SK-N-SH (cell line): ENCODE data around the gene EDC4. TPM values are rescaled to one million over a fixed set of nuclear protein-coding genes. Genes with fewer than 3 reads are reported as not detected.
A peak's percentile ranks its signal among the peaks of the same experiment; 100 is the strongest.

Source experiments
- CTCF ChIA-PET: fragments of 300-600, 350-600 bp; formaldehyde crosslinking; extraction: SDS; loops from one replicate; lab custom pipeline; 2021; lab: Yijun Ruan, JAX
- POLR2A ChIA-PET: fragments of 350-600 bp; sonication (Branson Sonifier 250); formaldehyde crosslinking; extraction: SDS; loops from one replicate; lab custom pipeline; 2020; ENCODE audit warnings: antibody characterized with exemption, inconsistent platforms; lab: Yijun Ruan, JAX
- DNase-seq: peaks from one replicate; pipeline ENCODE4 v3.0.0; 2012
- H2AFZ ChIP-seq: fragments of 200-600 bp; sonication (generic); 2 replicates; pipeline ENCODE4 v1.8.1; 2016; ENCODE audit warnings: antibody characterized with exemption, mild to moderate bottlenecking, low read depth
- H3F3A ChIP-seq: fragments of 200-600 bp; sonication (generic); replicated peaks from 2 replicates; pipeline ENCODE3; 2016; ENCODE audit warnings: antibody characterized with exemption, mild to moderate bottlenecking; ENCODE audit not compliant: insufficient read depth
- H3K27ac ChIP-seq, 2 experiments: fragments of 200-500 bp in 1 of 2; fragments of 200-600 bp in 1 of 2; sonication (Bioruptor generic) in 1 of 2; sonication (generic), shearing (Covaris generic) in 1 of 2; 2 replicates each; pipeline versions ENCODE4 v1.5.1 to v1.6.1; 2014 to 2016; ENCODE audit warnings: low read depth in 2 of 2, inconsistent platforms in 1 of 2, low read length in 1 of 2, mild to moderate bottlenecking in 1 of 2, mixed read lengths in 1 of 2
- H3K27me3 ChIP-seq: fragments of 200-600 bp; sonication (generic), shearing (Covaris generic); 2 replicates; pipeline ENCODE4 v1.6.1; 2016; ENCODE audit warnings: mixed run types; ENCODE audit not compliant: insufficient read depth
- H3K36me3 ChIP-seq, 2 experiments: fragments of 200-500 bp in 1 of 2; fragments of 200-600 bp in 1 of 2; sonication (Bioruptor generic) in 1 of 2; sonication (generic) in 1 of 2; replicated peaks in 1 of 2; 2 replicates each; pipeline versions ENCODE3 to v1.5.1; 2014 to 2016; ENCODE audit warnings: low read length in 1 of 2, mild to moderate bottlenecking in 1 of 2; ENCODE audit not compliant: insufficient read depth in 2 of 2, control insufficient read depth in 1 of 2
- H3K4me1 ChIP-seq, 2 experiments: fragments of 200-500 bp in 1 of 2; fragments of 200-600 bp in 1 of 2; sonication (Bioruptor generic) in 1 of 2; sonication (generic), shearing (Covaris generic) in 1 of 2; 2 replicates each; pipeline versions ENCODE4 v1.5.1 to v1.6.1; 2014 to 2016; ENCODE audit warnings: low read depth in 1 of 2, low read length in 1 of 2, mixed run types in 1 of 2; ENCODE audit not compliant: insufficient read depth in 2 of 2, control insufficient read depth in 1 of 2
- H3K4me2 ChIP-seq: fragments of 200-600 bp; sonication (generic), shearing (Covaris generic); 2 replicates; pipeline ENCODE4 v1.6.1; 2017; ENCODE audit warnings: mixed run types
- H3K4me3 ChIP-seq, 2 experiments: fragments of 200-500 bp in 1 of 2; fragments of 200-600 bp in 1 of 2; sonication (Bioruptor generic) in 1 of 2; sonication (generic), shearing (Covaris generic) in 1 of 2; 2 replicates each; pipeline versions ENCODE4 v1.5.1 to v1.8.1; 2014 to 2016; ENCODE audit warnings: low read depth in 2 of 2, inconsistent platforms in 1 of 2, low read length in 1 of 2, mild to moderate bottlenecking in 1 of 2, mixed read lengths in 1 of 2, moderate library complexity in 1 of 2
- H3K79me2 ChIP-seq: fragments of 200-600 bp; sonication (generic); 2 replicates; pipeline ENCODE4 v1.8.1; 2017; ENCODE audit warnings: mild to moderate bottlenecking; ENCODE audit not compliant: insufficient read depth
- H3K9ac ChIP-seq: fragments of 200-600 bp; sonication (generic); 2 replicates; pipeline ENCODE4 v1.6.1; 2017; ENCODE audit warnings: mixed run types
- H3K9me2 ChIP-seq: fragments of 200-600 bp; sonication (generic); 2 replicates; pipeline ENCODE4 v1.6.1; 2017; ENCODE audit warnings: mixed run types
- H3K9me3 ChIP-seq: fragments of 200-600 bp; sonication (generic); 2 replicates; pipeline ENCODE4 v1.6.1; 2017; ENCODE audit warnings: mixed run types, mild to moderate bottlenecking, moderate library complexity
- H4K20me1 ChIP-seq: fragments of 200-600 bp; sonication (generic); 2 replicates; pipeline ENCODE4 v1.6.1; 2017; ENCODE audit warnings: mild to moderate bottlenecking, mixed run types; ENCODE audit not compliant: insufficient read depth
- CTCF ChIP-seq: fragments of 200-600 bp; sonication (generic); IDR thresholded peaks from 2 replicates; pipeline ENCODE4 v1.6.1; 2017; ENCODE audit warnings: antibody characterized with exemption, mild to moderate bottlenecking, moderate library complexity
- FOXJ3 ChIP-seq: sonication (generic); formaldehyde crosslinking; IDR thresholded peaks from 2 replicates; pipeline ENCODE4 v1.5.1; 2020; ENCODE audit warnings: mild to moderate bottlenecking, missing genetic modification reagents
- FOXM1 ChIP-seq: IDR thresholded peaks from 2 replicates; pipeline ENCODE4 v1.4.0; 2012; ENCODE audit warnings: low read depth, mild to moderate bottlenecking
- GABPA ChIP-seq: IDR thresholded peaks from 2 replicates; pipeline ENCODE4 v1.4.0; 2012; ENCODE audit warnings: low read depth, mild to moderate bottlenecking
- GATA2 ChIP-seq: sonication (generic); formaldehyde crosslinking; IDR thresholded peaks from 2 replicates; pipeline ENCODE4 v1.5.0; 2020; ENCODE audit warnings: mild to moderate bottlenecking, missing genetic modification reagents
- MAX ChIP-seq: IDR thresholded peaks from 2 replicates; pipeline ENCODE4 v1.4.0; 2012; ENCODE audit warnings: low read depth
- MXI1 ChIP-seq: IDR thresholded peaks from 2 replicates; pipeline ENCODE4 v1.6.1; 2012; ENCODE audit warnings: mild to moderate bottlenecking, low read depth, low read length, improper control_type of control experiment
- NRF1 ChIP-seq: IDR thresholded peaks from 2 replicates; pipeline ENCODE4 v1.6.1; 2012; ENCODE audit warnings: low read depth, mild to moderate bottlenecking, low read length
- POLR2AphosphoS5 ChIP-seq: IDR thresholded peaks from 2 replicates; pipeline ENCODE4 v1.6.1; 2012; ENCODE audit warnings: low read depth, low read length
- RAD21 ChIP-seq: IDR thresholded peaks from 2 replicates; pipeline ENCODE4 v1.6.1; 2012; ENCODE audit warnings: mild to moderate bottlenecking, low read length
- REST ChIP-seq: IDR thresholded peaks from 2 replicates; pipeline ENCODE4 v1.6.1; 2012; ENCODE audit warnings: mild to moderate bottlenecking, low read depth, low read length, moderate library complexity
- RFX5 ChIP-seq: IDR thresholded peaks from 2 replicates; pipeline ENCODE4 v1.6.1; 2012; ENCODE audit warnings: mild to moderate bottlenecking, improper control_type of control experiment, low read length
- RXRA ChIP-seq: IDR thresholded peaks from 2 replicates; pipeline ENCODE4 v1.4.0; 2012; ENCODE audit warnings: low read depth, mild to moderate bottlenecking, borderline replicate concordance
- SIN3A ChIP-seq: IDR thresholded peaks from 2 replicates; pipeline ENCODE4 v1.6.1; 2012; ENCODE audit warnings: low read depth, mild to moderate bottlenecking, low read length, moderate library complexity, borderline replicate concordance
- SMC3 ChIP-seq: IDR thresholded peaks from 2 replicates; pipeline ENCODE4 v1.6.1; 2012; ENCODE audit warnings: low read depth, low read length, improper control_type of control experiment
- TAF1 ChIP-seq: IDR thresholded peaks from 2 replicates; pipeline ENCODE4 v1.6.1; 2012; ENCODE audit warnings: low read depth, mild to moderate bottlenecking, low read length, moderate library complexity, borderline replicate concordance
- YY1 ChIP-seq: IDR thresholded peaks from 2 replicates; pipeline ENCODE4 v1.4.0; 2012; ENCODE audit warnings: low read depth, mild to moderate bottlenecking
- WGBS: methylation state at CpG from one replicate; pipeline ENCODE4 v1.1.6; 2017; ENCODE audit warnings: low lambda C conversion rate; 5-methylcytosine and 5-hydroxymethylcytosine counted together
- polyA plus RNA-seq, 3 experiments: library from polyadenylated mRNA; depleted of rRNA; stranded (reverse); fragments of >200 nt; gene quantifications; 2 replicates each; pipeline ENCODE4 v1.2.3, GENCODE V29; 2012

The EDC4 gene
- polyA plus RNA-seq, 1 of the 3 experiments (the other 2 are of a cell fraction) = 38.0 TPM

- TF ChIP-seq RXRA = no peak
- peak; percentile 92 for TF ChIP-seq MXI1
- TF ChIP-seq RAD21 = peak; percentile 61
- peak; percentile 55 for TF ChIP-seq CTCF
- no peak for TF ChIP-seq SIN3A
- no peak for TF ChIP-seq RFX5
- peak; percentile 49 for TF ChIP-seq SMC3
- TF ChIP-seq POLR2AphosphoS5 = no peak
- no peak for TF ChIP-seq GATA2
- no peak for TF ChIP-seq NRF1
- no peak for TF ChIP-seq TAF1
- no peak for TF ChIP-seq YY1
- no peak for TF ChIP-seq FOXJ3 (CRISPR knock-in tag)
- no peak for TF ChIP-seq FOXM1
- peak; percentile 47 for TF ChIP-seq MAX
- TF ChIP-seq GABPA = no peak
- TF ChIP-seq REST = no peak
- no peaks in the 10 kb centered on the region for H3K27me3 ChIP-seq
- 100% methylated on average over 2 of the region's 2 CpGs for WGBS
- H2AFZ ChIP-seq = no peak overlapping the region
- ChIA-PET POLR2A (interaction anchor here (0.9 kb wide), 1 partner anchor 20 kb away, joined by 4 read pairs; no protein-coding TSS in a partner anchor), CTCF (interaction anchor here (1.3 to 3.9 kb wide), 4 partner anchors 18 to 344 kb away, joined by 3 to 26 read pairs (median 5); no protein-coding TSS in a partner anchor)
- H3K4me2 ChIP-seq = no peak overlapping the region
- H3K9me3 ChIP-seq = no peaks in the 10 kb centered on the region
- H3K9ac ChIP-seq = no peak overlapping the region
- DNase-seq = peak; percentile 64
- H3K4me3 ChIP-seq = no peak overlapping the region
- peaks cover 2 to 8% of the 10 kb centered on the region in 2 experiments; a peak in 2 of 4 replicates for H3K4me1 ChIP-seq
- H3K79me2 ChIP-seq = peaks cover 78% of the 10 kb centered on the region
- peaks cover 64% of the 10 kb centered on the region for H4K20me1 ChIP-seq
- no peaks in the 10 kb centered on the region for H3K9me2 ChIP-seq
- H3K36me3 ChIP-seq = peaks cover 50 to 52% of the 10 kb centered on the region in 2 experiments
- peaks cover 8% of the 10 kb centered on the region for H3F3A ChIP-seq
- H3K27ac ChIP-seq = no peak overlapping the region
These were observed 7.5 kb upstream of the EDC4 start for GRCh38 chr16:67865318-67865717.
